SK-N-SH treated with all-trans-retinoic acid at 6 μM for 48 hours (cell line): Measurements from ENCODE around the gene ALMS1.
"Not testable (repeated sequence)": the region's sequence is repeated elsewhere in the genome, so short reads cannot be mapped to it uniquely, and the experiment has no call there.

ENCODE experiments used
- ATAC-seq: fragments of 200-7000 bp; cut with Tn5 transposase; 3 replicates; pipeline ENCODE4 v1.9.1; 2020; ENCODE audit warnings: mild to moderate bottlenecking, moderate library complexity
- ARNTL ChIP-seq: fragments of 450-650 bp; formaldehyde crosslinking; IDR thresholded peaks from 2 replicates; pipeline ENCODE4 v1.5.0; 2020; ENCODE audit warnings: low read depth, mild to moderate bottlenecking, moderate library complexity, borderline replicate concordance
- BACH2 ChIP-seq: fragments of 250-450 bp; sonication (Bioruptor Pico); IDR thresholded peaks from 2 replicates; pipeline ENCODE4 v1.9.0; 2021; ENCODE audit warnings: mild to moderate bottlenecking, borderline replicate concordance
- CSDC2 ChIP-seq: fragments of 250-450 bp; sonication (Bioruptor Pico); IDR thresholded peaks from 2 replicates; pipeline ENCODE4 v1.5.0; 2020; ENCODE audit warnings: mild to moderate bottlenecking, moderate library complexity
- ESRRG ChIP-seq: fragments of 250-450 bp; sonication (Bioruptor Pico); IDR thresholded peaks from 2 replicates; pipeline ENCODE4 v1.6.1; 2021; ENCODE audit warnings: mild to moderate bottlenecking
- GLIS3 ChIP-seq: fragments of 250-450 bp; sonication (Bioruptor Pico); IDR thresholded peaks from 2 replicates; pipeline ENCODE4 v1.5.0; 2020; ENCODE audit warnings: mild to moderate bottlenecking, moderate library complexity
- OSR1 ChIP-seq: fragments of 250-450 bp; sonication (Bioruptor Pico); IDR thresholded peaks from 2 replicates; pipeline ENCODE4 v1.8.0; 2022; ENCODE audit warnings: moderate library complexity, mild to moderate bottlenecking, inconsistent platforms
- POU6F1 ChIP-seq: fragments of 250-450 bp; sonication (Bioruptor Pico); IDR thresholded peaks from 2 replicates; pipeline ENCODE4 v1.8.0; 2021; ENCODE audit warnings: low read depth, mild to moderate bottlenecking, moderate library complexity, borderline replicate concordance
- PPARA ChIP-seq: fragments of 250-450 bp; sonication (Bioruptor Pico); IDR thresholded peaks from 2 replicates; pipeline ENCODE4 v1.5.0; 2020; ENCODE audit warnings: mild to moderate bottlenecking, borderline replicate concordance
- TCF4 ChIP-seq: fragments of 250-450 bp; sonication (Bioruptor Pico); IDR thresholded peaks from 2 replicates; pipeline ENCODE4 v1.8.0; 2021; ENCODE audit warnings: mild to moderate bottlenecking, moderate library complexity, borderline replicate concordance
- TOX ChIP-seq: fragments of 250-450 bp; sonication (Bioruptor Pico); IDR thresholded peaks from 2 replicates; pipeline ENCODE4 v1.8.0; 2021; ENCODE audit warnings: mild to moderate bottlenecking, moderate library complexity, borderline replicate concordance
- ZC3H10 ChIP-seq: fragments of 250-450 bp; sonication (Bioruptor Pico); IDR thresholded peaks from 2 replicates; pipeline ENCODE4 v1.5.1; 2021; ENCODE audit warnings: mild to moderate bottlenecking, moderate library complexity
- ZFP3 ChIP-seq: fragments of 250-450 bp; sonication (Bioruptor Pico); IDR thresholded peaks from 2 replicates; pipeline ENCODE4 v1.5.0; 2020; ENCODE audit warnings: mild to moderate bottlenecking, moderate library complexity
- ZFP30 ChIP-seq: fragments of 450-650 bp; formaldehyde crosslinking; IDR thresholded peaks from 2 replicates; pipeline ENCODE4 v1.5.0; 2022; ENCODE audit warnings: mild to moderate bottlenecking, moderate library complexity
- TF ChIP-seq, protein P1 (sequence below): fragments of 250-450 bp; sonication (Bioruptor Pico); IDR thresholded peaks from 2 replicates; pipeline ENCODE4 v1.5.0; 2020; ENCODE audit warnings: mild to moderate bottlenecking, moderate library complexity
- TF ChIP-seq, protein P2 (sequence below): fragments of 250-450 bp; sonication (Bioruptor Pico); IDR thresholded peaks from 2 replicates; pipeline ENCODE4 v1.5.1; 2021; ENCODE audit warnings: mild to moderate bottlenecking, moderate library complexity

Gene ALMS1, protein sequence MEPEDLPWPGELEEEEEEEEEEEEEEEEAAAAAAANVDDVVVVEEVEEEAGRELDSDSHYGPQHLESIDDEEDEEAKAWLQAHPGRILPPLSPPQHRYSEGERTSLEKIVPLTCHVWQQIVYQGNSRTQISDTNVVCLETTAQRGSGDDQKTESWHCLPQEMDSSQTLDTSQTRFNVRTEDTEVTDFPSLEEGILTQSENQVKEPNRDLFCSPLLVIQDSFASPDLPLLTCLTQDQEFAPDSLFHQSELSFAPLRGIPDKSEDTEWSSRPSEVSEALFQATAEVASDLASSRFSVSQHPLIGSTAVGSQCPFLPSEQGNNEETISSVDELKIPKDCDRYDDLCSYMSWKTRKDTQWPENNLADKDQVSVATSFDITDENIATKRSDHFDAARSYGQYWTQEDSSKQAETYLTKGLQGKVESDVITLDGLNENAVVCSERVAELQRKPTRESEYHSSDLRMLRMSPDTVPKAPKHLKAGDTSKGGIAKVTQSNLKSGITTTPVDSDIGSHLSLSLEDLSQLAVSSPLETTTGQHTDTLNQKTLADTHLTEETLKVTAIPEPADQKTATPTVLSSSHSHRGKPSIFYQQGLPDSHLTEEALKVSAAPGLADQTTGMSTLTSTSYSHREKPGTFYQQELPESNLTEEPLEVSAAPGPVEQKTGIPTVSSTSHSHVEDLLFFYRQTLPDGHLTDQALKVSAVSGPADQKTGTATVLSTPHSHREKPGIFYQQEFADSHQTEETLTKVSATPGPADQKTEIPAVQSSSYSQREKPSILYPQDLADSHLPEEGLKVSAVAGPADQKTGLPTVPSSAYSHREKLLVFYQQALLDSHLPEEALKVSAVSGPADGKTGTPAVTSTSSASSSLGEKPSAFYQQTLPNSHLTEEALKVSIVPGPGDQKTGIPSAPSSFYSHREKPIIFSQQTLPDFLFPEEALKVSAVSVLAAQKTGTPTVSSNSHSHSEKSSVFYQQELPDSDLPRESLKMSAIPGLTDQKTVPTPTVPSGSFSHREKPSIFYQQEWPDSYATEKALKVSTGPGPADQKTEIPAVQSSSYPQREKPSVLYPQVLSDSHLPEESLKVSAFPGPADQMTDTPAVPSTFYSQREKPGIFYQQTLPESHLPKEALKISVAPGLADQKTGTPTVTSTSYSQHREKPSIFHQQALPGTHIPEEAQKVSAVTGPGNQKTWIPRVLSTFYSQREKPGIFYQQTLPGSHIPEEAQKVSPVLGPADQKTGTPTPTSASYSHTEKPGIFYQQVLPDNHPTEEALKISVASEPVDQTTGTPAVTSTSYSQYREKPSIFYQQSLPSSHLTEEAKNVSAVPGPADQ (N-terminal part only)

GRCh38 chr2:73385504-73386341, at the start of gene ALMS1:
ALMS1 (plus strand) TSS chr2:73385836; CDS start chr2:73385869, 33 bp downstream.
- TF ChIP-seq ZFP3: peak; percentile 39; the same call in 1 of the 2 replicates
- TF ChIP-seq, protein P1, sequence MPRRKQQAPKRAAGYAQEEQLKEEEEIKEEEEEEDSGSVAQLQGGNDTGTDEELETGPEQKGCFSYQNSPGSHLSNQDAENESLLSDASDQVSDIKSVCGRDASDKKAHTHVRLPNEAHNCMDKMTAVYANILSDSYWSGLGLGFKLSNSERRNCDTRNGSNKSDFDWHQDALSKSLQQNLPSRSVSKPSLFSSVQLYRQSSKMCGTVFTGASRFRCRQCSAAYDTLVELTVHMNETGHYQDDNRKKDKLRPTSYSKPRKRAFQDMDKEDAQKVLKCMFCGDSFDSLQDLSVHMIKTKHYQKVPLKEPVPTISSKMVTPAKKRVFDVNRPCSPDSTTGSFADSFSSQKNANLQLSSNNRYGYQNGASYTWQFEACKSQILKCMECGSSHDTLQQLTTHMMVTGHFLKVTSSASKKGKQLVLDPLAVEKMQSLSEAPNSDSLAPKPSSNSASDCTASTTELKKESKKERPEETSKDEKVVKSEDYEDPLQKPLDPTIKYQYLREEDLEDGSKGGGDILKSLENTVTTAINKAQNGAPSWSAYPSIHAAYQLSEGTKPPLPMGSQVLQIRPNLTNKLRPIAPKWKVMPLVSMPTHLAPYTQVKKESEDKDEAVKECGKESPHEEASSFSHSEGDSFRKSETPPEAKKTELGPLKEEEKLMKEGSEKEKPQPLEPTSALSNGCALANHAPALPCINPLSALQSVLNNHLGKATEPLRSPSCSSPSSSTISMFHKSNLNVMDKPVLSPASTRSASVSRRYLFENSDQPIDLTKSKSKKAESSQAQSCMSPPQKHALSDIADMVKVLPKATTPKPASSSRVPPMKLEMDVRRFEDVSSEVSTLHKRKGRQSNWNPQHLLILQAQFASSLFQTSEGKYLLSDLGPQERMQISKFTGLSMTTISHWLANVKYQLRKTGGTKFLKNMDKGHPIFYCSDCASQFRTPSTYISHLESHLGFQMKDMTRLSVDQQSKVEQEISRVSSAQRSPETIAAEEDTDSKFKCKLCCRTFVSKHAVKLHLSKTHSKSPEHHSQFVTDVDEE (CRISPR knock-in tag): no peak
- ATAC-seq: peak; percentile 92

DNA sequence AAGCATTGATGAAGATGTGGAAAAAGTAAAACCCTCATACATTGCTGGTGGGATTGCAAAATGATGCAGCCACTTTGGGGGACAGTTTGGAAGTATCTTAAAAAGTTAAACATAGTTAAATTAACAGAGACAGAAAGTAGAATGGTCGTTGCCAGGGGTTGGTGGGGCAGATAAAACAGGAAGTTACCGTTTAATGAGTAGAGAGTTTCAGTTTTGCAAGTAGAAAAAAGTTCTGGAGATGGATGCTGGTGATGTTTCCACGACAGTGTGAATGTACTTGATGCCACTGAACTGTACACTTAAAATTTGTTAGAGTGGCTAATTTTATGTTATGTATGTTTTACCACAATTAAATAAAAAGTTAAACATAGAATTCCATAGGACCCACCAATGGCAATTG, 47.8 kb upstream of the ALMS1 start:
- ATAC-seq: no peak

DNA sequence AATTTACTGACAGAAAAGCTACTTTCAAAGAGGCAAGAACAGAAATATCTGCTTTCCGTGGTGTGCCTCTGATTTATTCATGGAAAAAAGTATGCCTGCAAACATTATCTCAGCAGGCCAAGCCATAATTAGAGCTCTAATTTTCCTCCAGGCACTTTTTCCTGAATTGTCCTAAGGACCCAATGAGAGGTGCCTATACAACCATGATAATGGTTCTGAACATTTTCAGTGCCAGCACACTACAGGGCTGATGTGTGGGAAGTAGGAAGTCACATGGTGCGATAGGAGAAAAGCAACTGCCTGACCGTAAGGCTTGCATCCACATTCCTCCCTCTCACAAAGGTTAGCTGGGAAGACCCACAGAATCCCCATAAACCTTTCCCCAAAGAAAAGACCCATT, 46.4 kb upstream of the ALMS1 start:
- TF ChIP-seq ZC3H10 (no peak), BACH2 (CRISPR knock-in tag) (no peak)
- TF ChIP-seq, protein P2, sequence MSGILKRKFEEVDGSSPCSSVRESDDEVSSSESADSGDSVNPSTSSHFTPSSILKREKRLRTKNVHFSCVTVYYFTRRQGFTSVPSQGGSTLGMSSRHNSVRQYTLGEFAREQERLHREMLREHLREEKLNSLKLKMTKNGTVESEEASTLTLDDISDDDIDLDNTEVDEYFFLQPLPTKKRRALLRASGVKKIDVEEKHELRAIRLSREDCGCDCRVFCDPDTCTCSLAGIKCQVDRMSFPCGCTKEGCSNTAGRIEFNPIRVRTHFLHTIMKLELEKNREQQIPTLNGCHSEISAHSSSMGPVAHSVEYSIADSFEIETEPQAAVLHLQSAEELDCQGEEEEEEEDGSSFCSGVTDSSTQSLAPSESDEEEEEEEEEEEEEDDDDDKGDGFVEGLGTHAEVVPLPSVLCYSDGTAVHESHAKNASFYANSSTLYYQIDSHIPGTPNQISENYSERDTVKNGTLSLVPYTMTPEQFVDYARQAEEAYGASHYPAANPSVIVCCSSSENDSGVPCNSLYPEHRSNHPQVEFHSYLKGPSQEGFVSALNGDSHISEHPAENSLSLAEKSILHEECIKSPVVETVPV (CRISPR knock-in tag): no peak
- ATAC-seq: no peak

More for the DNA sequence above, 47.8 kb upstream of the ALMS1 start:
- TF ChIP-seq ESRRG (CRISPR knock-in tag) (no peak), OSR1 (CRISPR knock-in tag) (no peak), ZC3H10 (no peak), ZFP30 (CRISPR knock-in tag) (no peak), CSDC2 (CRISPR knock-in tag) (no peak), TOX (CRISPR knock-in tag) (no peak)

- ATAC-seq: no peak
- TF ChIP-seq CSDC2 (CRISPR knock-in tag) (no peak), ZC3H10 (no peak), GLIS3 (no peak), POU6F1 (no peak), ARNTL (CRISPR knock-in tag) (no peak)
- TF ChIP-seq, protein P2 (CRISPR knock-in tag): no peak
Observed at GRCh38 chr2:73341039-73341438, 44.6 kb upstream of the ALMS1 start.

- ATAC-seq: no peak
- TF ChIP-seq PPARA (CRISPR knock-in tag) (no peak), OSR1 (CRISPR knock-in tag) (no peak), TCF4 (CRISPR knock-in tag) (no peak), ZFP3 (no peak)
Observed at GRCh38 chr2:73343992-73344391, 41.6 kb upstream of the ALMS1 start.

- not testable (repeated sequence) for ATAC-seq
Observed at GRCh38 chr2:73344747-73345146, 40.9 kb upstream of the ALMS1 start.
